H9 (cell line): ENCODE measurements around the gene APRT. TPM values are rescaled to one million over a fixed set of nuclear protein-coding genes. Genes with fewer than 3 reads are reported as not detected.

Source experiments
- DNase-seq: peaks from one replicate; pipeline ENCODE4 v3.0.0-alpha.2; 2017
- H2AFZ ChIP-seq: one replicate; pipeline ENCODE4 v1.6.1; 2013; ENCODE audit warnings: mild to moderate bottlenecking, low read length, control low read depth, moderate library complexity
- H2AK5ac ChIP-seq: 2 replicates; pipeline ENCODE4 v1.6.1; 2013; ENCODE audit warnings: low read length, control low read depth, mixed read lengths; ENCODE audit not compliant: insufficient read length
- H2BK120ac ChIP-seq: one replicate; pipeline ENCODE4 v1.6.1; 2013; ENCODE audit warnings: low read depth, mild to moderate bottlenecking, low read length, control low read depth, inconsistent platforms; ENCODE audit not compliant: poor library complexity, severe bottlenecking
- H2BK12ac ChIP-seq: 2 replicates; pipeline ENCODE4 v1.6.1; 2013; ENCODE audit warnings: low read length, control low read depth, mixed read lengths, low read depth; ENCODE audit not compliant: insufficient read length
- H2BK15ac ChIP-seq: 2 replicates; pipeline ENCODE4 v1.6.1; 2013; ENCODE audit warnings: low read depth, low read length, control low read depth
- H2BK20ac ChIP-seq: one replicate; pipeline ENCODE4 v1.6.1; 2013; ENCODE audit warnings: low read depth, mild to moderate bottlenecking, low read length, control low read depth, inconsistent platforms; ENCODE audit not compliant: poor library complexity, severe bottlenecking
- H2BK5ac ChIP-seq: 2 replicates; pipeline ENCODE4 v1.6.1; 2013; ENCODE audit warnings: low read length, control low read depth, mixed read lengths; ENCODE audit not compliant: insufficient read length
- H3K14ac ChIP-seq: 2 replicates; pipeline ENCODE4 v1.6.1; 2013; ENCODE audit warnings: low read length, control low read depth; ENCODE audit not compliant: insufficient read depth
- H3K18ac ChIP-seq: 2 replicates; pipeline ENCODE4 v1.6.1; 2013; ENCODE audit warnings: low read depth, mild to moderate bottlenecking, mixed read lengths, low read length, control low read depth; ENCODE audit not compliant: insufficient read length
- H3K23ac ChIP-seq: 2 replicates; pipeline ENCODE4 v1.6.1; 2013; ENCODE audit warnings: low read length, control low read depth, mixed read lengths, low read depth; ENCODE audit not compliant: insufficient read length
- H3K23me2 ChIP-seq: 2 replicates; pipeline ENCODE4 v1.6.1; 2013; ENCODE audit warnings: low read depth, mild to moderate bottlenecking, mixed read lengths, low read length, control low read depth; ENCODE audit not compliant: insufficient read length, poor library complexity, severe bottlenecking
- H3K27ac ChIP-seq: 2 replicates; pipeline ENCODE4 v1.5.1; 2013; ENCODE audit warnings: low read length, control low read depth, mixed read lengths, low read depth; ENCODE audit not compliant: insufficient read length
- H3K27me3 ChIP-seq: 2 replicates; pipeline ENCODE4 v1.6.1; 2013; ENCODE audit warnings: low read length, control low read depth, inconsistent platforms; ENCODE audit not compliant: insufficient read depth
- H3K4ac ChIP-seq: 2 replicates; pipeline ENCODE4 v1.6.1; 2013; ENCODE audit warnings: low read depth, mild to moderate bottlenecking, control low read depth, inconsistent platforms, low read length, moderate library complexity
- H3K4me1 ChIP-seq: 2 replicates; pipeline ENCODE4 v1.6.1; 2013; ENCODE audit warnings: low read length, control low read depth, inconsistent platforms; ENCODE audit not compliant: insufficient read depth
- H3K4me2 ChIP-seq: 2 replicates; pipeline ENCODE4 v1.6.1; 2013; ENCODE audit warnings: low read length, control low read depth, mixed read lengths; ENCODE audit not compliant: insufficient read length, insufficient read depth
- H3K56ac ChIP-seq: 2 replicates; pipeline ENCODE4 v1.6.1; 2013; ENCODE audit warnings: low read depth, mild to moderate bottlenecking, mixed read lengths, low read length, control low read depth; ENCODE audit not compliant: insufficient read length
- H3K79me1 ChIP-seq: 2 replicates; pipeline ENCODE4 v1.6.1; 2013; ENCODE audit warnings: low read depth, mild to moderate bottlenecking, moderate library complexity, low read length, control low read depth, inconsistent platforms; ENCODE audit not compliant: insufficient read depth, poor library complexity, severe bottlenecking
- H3K79me2 ChIP-seq: 2 replicates; pipeline ENCODE4 v1.6.1; 2013; ENCODE audit warnings: low read length, control low read depth, inconsistent platforms; ENCODE audit not compliant: insufficient read depth
- H3K9ac ChIP-seq: 2 replicates; pipeline ENCODE4 v1.6.1; 2013; ENCODE audit warnings: low read length, control low read depth, mixed read lengths; ENCODE audit not compliant: insufficient read length; ENCODE audit errors: extremely low read depth
- H3K9me3 ChIP-seq: one replicate; pipeline ENCODE4 v1.6.1; 2013; ENCODE audit warnings: low read depth, low read length, inconsistent platforms; ENCODE audit not compliant: control insufficient read depth
- H3T11ph ChIP-seq: one replicate; pipeline ENCODE4 v1.6.1; 2013; ENCODE audit warnings: mild to moderate bottlenecking, low read length, control low read depth, inconsistent platforms
- H4K20me1 ChIP-seq: one replicate; pipeline ENCODE4 v1.6.1; 2013; ENCODE audit not compliant: control insufficient read depth, insufficient read length, insufficient read depth
- H4K5ac ChIP-seq: 2 replicates; pipeline ENCODE4 v1.6.1; 2013; ENCODE audit warnings: low read depth, mild to moderate bottlenecking, mixed read lengths, low read length, control low read depth; ENCODE audit not compliant: insufficient read length
- H4K8ac ChIP-seq: replicated peaks from 2 replicates; pipeline ENCODE4 v1.6.1; 2013; ENCODE audit warnings: low read length, control low read depth, mixed read lengths, low read depth; ENCODE audit not compliant: insufficient read length
- H4K91ac ChIP-seq: 2 replicates; pipeline ENCODE4 v1.6.1; 2013; ENCODE audit warnings: low read depth, mild to moderate bottlenecking, moderate library complexity, mixed read lengths, low read length, control low read depth; ENCODE audit not compliant: insufficient read length
- H3K27ac Mint-ChIP-seq, 3 experiments: 2 replicates in 2 of 3; 3 replicates in 1 of 3; pipeline ENCODE4 v1.8.0; 2020 to 2021; ENCODE audit warnings: mixed read lengths in 3 of 3, mild to moderate bottlenecking in 1 of 3, moderate library complexity in 1 of 3
- H3K27me3 Mint-ChIP-seq: 2 replicates; pipeline ENCODE4 v1.8.0; 2021; ENCODE audit warnings: low read depth, mild to moderate bottlenecking, moderate library complexity, mixed read lengths
- H3K36me3 Mint-ChIP-seq, 3 experiments: 2 replicates in 2 of 3; 3 replicates in 1 of 3; pipeline ENCODE4 v1.8.0; 2020 to 2021; ENCODE audit warnings: low read depth in 3 of 3, mixed read lengths in 3 of 3; ENCODE audit not compliant: insufficient read depth in 1 of 3
- H3K4me1 Mint-ChIP-seq, 2 experiments: 2 replicates each; pipeline ENCODE4 v1.8.0; 2020; ENCODE audit warnings: mixed read lengths in 2 of 2
- H3K4me3 Mint-ChIP-seq, 2 experiments: 2 replicates in 1 of 2; 3 replicates in 1 of 2; pipeline ENCODE4 v1.8.0; 2020 to 2021; ENCODE audit warnings: mild to moderate bottlenecking in 2 of 2, mixed read lengths in 2 of 2, moderate library complexity in 1 of 2
- H3K9me3 Mint-ChIP-seq, 2 experiments: 2 replicates in 1 of 2; 3 replicates in 1 of 2; pipeline ENCODE4 v1.8.0; 2020; ENCODE audit warnings: mild to moderate bottlenecking in 2 of 2, mixed read lengths in 2 of 2, moderate library complexity in 1 of 2
- CTCF ChIP-seq: fragments of 200-600 bp; sonication (generic); conservative IDR thresholded peaks from 3 replicates; pipeline ENCODE4 v1.8.0; 2021; ENCODE audit warnings: antibody characterized with exemption, mild to moderate bottlenecking
- WGBS: extraction: QIAGEN DNeasy Blood & Tissue Kit; methylation state at CpG from one replicate; pipeline ENCODE4 v1.1.7; 2013; ENCODE audit warnings: missing lambda C conversion rate, low lambda C conversion rate, mixed read lengths; ENCODE audit not compliant: insufficient read length; ENCODE audit errors: extremely low coverage; 5-methylcytosine and 5-hydroxymethylcytosine counted together
- total RNA-seq: library from RNA; stranded (reverse); gene quantifications from 2 replicates; pipeline ENCODE4 v1.2.1, GENCODE V29; 2021

APRT gene
- total RNA-seq, 1 experiment from 2014 or later: 246 TPM

GRCh38 chr16:88767546-88768070 is 44.1 kb downstream of the APRT start:
- Histone ChIP-seq H2BK20ac (no peak overlapping the region), H3K9ac (no peak overlapping the region), H2BK120ac (no peak overlapping the region), H3K23ac (no peak overlapping the region), H3K27me3 (no peaks in the 10 kb centered on the region), H2AFZ (no peak overlapping the region), H2AK5ac (no peak overlapping the region), H3K27ac (no peak overlapping the region), H3K23me2 (no peaks in the 10 kb centered on the region), H3K56ac (no peak overlapping the region), H3K14ac (no peak overlapping the region), H4K8ac (no peak overlapping the region), H3K4ac (no peak overlapping the region), H2BK12ac (no peak overlapping the region), H3K9me3 (no peaks in the 10 kb centered on the region), H2BK15ac (no peak overlapping the region), H4K91ac (no peak overlapping the region), H3K4me2 (no peak overlapping the region), H3K4me1 (peaks cover 8% of the 10 kb centered on the region; the same call in 1 of the 2 replicates), H3K79me1 (peaks cover 3% of the 10 kb centered on the region), H4K5ac (no peak overlapping the region), H3K18ac (no peak overlapping the region), H3K79me2 (no peaks in the 10 kb centered on the region; the same call in 1 of the 2 replicates), H2BK5ac (no peak overlapping the region), H4K20me1 (no peaks in the 10 kb centered on the region), H3T11ph (no peak overlapping the region)
- Mint-ChIP-seq H3K4me1 (peaks cover 33 to 57% of the 10 kb centered on the region in 2 experiments), H3K27me3 (no peaks in the 10 kb centered on the region), H3K9me3 (no peaks in the 10 kb centered on the region), H3K27ac (peak overlapping the region in 1 of 3 experiments; percentile 85; a peak in 3 of 7 replicates), H3K36me3 (no peaks in the 10 kb centered on the region), H3K4me3 (no peak overlapping the region)
- no CpG with 5 or more reads among the region's 12 CpGs for WGBS
- no peak for TF ChIP-seq CTCF
- no peak for DNase-seq
